GM18526 (cell line): ENCODE data around the gene ACO2.

Experiments
- POLR2A ChIP-seq: IDR thresholded peaks from 3 replicates; pipeline ENCODE4 v1.6.1; 2011; ENCODE audit not compliant: insufficient read length; ENCODE audit errors: extremely low read depth

Gene ACO2

GRCh38 chr22:41468381-41469217 is at the start of gene ACO2, which contains the start of gene PHF5A:
ACO2 (plus strand) TSS chr22:41469117; CDS start chr22:41469147, 30 bp downstream.
PHF5A (minus strand) TSS chr22:41468692; CDS start chr22:41468653, 39 bp downstream.
- TF ChIP-seq POLR2A: peak; percentile 63

GRCh38 chr22:41425660-41426365 is 43.1 kb upstream of the ACO2 start:
- no peak for TF ChIP-seq POLR2A

GRCh38 chr22:41429232-41429950 is 39.5 kb upstream of the ACO2 start:
- TF ChIP-seq POLR2A: no peak

- TF ChIP-seq POLR2A: no peak
Measured at GRCh38 chr22:41429951-41430332, 39.0 kb upstream of the ACO2 start.

- TF ChIP-seq POLR2A: no peak
Measured at GRCh38 chr22:41431656-41432055, 37.3 kb upstream of the ACO2 start.

- TF ChIP-seq POLR2A: no peak
Measured at GRCh38 chr22:41435560-41435959, 33.4 kb upstream of the ACO2 start.

- TF ChIP-seq POLR2A: no peak
Measured at GRCh38 chr22:41436322-41437113, 32.4 kb upstream of the ACO2 start.

GRCh38 chr22:41437198-41437597 is 31.7 kb upstream of the ACO2 start:
- no peak for TF ChIP-seq POLR2A

GRCh38 chr22:41442240-41442792 is 26.6 kb upstream of the ACO2 start:
- TF ChIP-seq POLR2A: no peak

GRCh38 chr22:41444360-41445128 is 24.4 kb upstream of the ACO2 start:
- TF ChIP-seq POLR2A: peak; percentile 38

GRCh38 chr22:41445129-41446056 is 23.5 kb upstream of the ACO2 start:
- TF ChIP-seq POLR2A: no peak

- no peak for TF ChIP-seq POLR2A
Measured at GRCh38 chr22:41446057-41446501, 22.8 kb upstream of the ACO2 start.

- peak; percentile 99 for TF ChIP-seq POLR2A
Measured at GRCh38 chr22:41446639-41447434, 22.1 kb upstream of the ACO2 start, which contains the start of gene TOB2. TOB2 (minus strand) TSS chr22:41446801; CDS start chr22:41437345, 9,456 bp downstream.
